ENCODE data around the gene RAB1B.

The RAB1B gene

GRCh38 chr11:66289548-66290329 lies 21.3 kb downstream of the RAB1B start:
- Mint-ChIP-seq H3K36me3 (ENCODE audit: low read depth) (no peaks in the 10 kb centered on the region), H3K4me3 (peak overlapping the region; percentile 94)

GRCh38 chr11:66290330-66290621 lies 21.8 kb downstream of the RAB1B start:
- ATAC-seq (no peak), DNase-seq (no peak)
- Mint-ChIP-seq H3K27ac (no peak overlapping the region), H3K27me3 (peaks cover 19% of the 10 kb centered on the region), H3K9me3 (no peaks in the 10 kb centered on the region), H3K4me1 (peaks cover 39% of the 10 kb centered on the region), H3K36me3 (ENCODE audit: low read depth) (no peaks in the 10 kb centered on the region), H3K4me3 (peak overlapping the region; percentile 94)

More at GRCh38 chr11:66289548-66290329, 21.3 kb downstream of the RAB1B start:
- peaks cover 19% of the 10 kb centered on the region for H3K27me3 Mint-ChIP-seq
- ATAC-seq (peak; percentile 71), DNase-seq (peak; percentile 86)
- H3K4me1 Mint-ChIP-seq: peaks cover 39% of the 10 kb centered on the region
- H3K9me3 Mint-ChIP-seq: no peaks in the 10 kb centered on the region
- peak overlapping the region; percentile 94 for H3K27ac Mint-ChIP-seq

- Mint-ChIP-seq H3K4me1 (peaks cover 39% of the 10 kb centered on the region), H3K9me3 (no peaks in the 10 kb centered on the region), H3K36me3 (ENCODE audit: low read depth) (no peaks in the 10 kb centered on the region), H3K27ac (no peak overlapping the region), H3K27me3 (peaks cover 19% of the 10 kb centered on the region), H3K4me3 (peak overlapping the region; percentile 94)
- ATAC-seq (no peak), DNase-seq (no peak)
Measured at GRCh38 chr11:66291303-66291705, 22.9 kb downstream of the RAB1B start.

DNA sequence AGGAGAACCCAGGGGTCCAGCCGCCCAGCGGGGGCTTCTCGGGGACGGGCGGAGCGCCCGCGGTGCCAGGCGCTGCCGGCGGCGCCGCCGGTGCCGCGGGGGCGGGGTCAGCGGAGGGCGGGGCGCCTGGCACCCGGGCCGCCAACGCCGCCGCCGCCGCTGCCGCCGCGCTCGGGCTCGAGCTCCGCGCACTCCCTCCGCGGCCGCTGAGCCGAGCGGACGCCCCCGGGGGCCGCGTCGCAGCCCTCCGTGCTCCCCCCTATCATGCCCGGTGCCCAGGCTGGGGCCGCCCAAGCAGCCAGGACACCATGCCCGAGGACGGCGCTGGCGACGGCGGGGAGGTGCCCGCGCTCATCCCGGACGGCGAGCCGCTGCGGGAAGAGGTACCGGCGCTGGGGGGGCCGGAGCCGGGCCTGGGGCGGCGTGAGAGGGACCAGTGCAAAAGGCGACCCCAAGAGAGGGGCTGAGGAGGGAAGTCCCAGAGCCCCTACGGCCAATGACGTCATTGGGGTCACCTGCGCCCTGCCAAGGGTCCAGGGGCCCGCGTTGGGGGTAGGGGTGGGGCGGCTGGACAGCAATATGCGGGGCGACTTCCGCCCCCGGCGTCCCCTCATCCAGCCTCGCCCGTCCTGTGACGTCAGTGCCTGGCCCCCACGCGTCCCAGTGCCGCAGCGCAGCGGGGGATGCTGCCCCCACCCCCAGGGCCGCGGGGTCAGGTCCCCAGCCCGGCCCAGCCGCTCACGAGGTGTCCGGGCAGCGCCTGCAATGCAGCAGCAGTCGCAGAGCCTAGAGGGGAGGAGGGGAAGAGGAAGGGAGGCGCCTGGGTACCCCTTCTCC lies 23.5 kb downstream of the RAB1B start, which contains the start of gene TMEM151A:
TSS of gene TMEM151A (plus strand) at position 189 of the 837 bp plus-strand sequence. CDS start at position 309, 120 bp downstream.
- Mint-ChIP-seq H3K4me3 (peak within 1 kb of the TSS; percentile 94), H3K36me3 (ENCODE audit: low read depth) (no peaks in the 10 kb centered on the region), H3K9me3 (no peaks in the 10 kb centered on the region), H3K27ac (peak within 1 kb of the TSS; percentile 12), H3K4me1 (peaks cover 36% of the 10 kb centered on the region), H3K27me3 (peaks cover 19% of the 10 kb centered on the region)
- ATAC-seq (no peak), DNase-seq (no peak)

DNA sequence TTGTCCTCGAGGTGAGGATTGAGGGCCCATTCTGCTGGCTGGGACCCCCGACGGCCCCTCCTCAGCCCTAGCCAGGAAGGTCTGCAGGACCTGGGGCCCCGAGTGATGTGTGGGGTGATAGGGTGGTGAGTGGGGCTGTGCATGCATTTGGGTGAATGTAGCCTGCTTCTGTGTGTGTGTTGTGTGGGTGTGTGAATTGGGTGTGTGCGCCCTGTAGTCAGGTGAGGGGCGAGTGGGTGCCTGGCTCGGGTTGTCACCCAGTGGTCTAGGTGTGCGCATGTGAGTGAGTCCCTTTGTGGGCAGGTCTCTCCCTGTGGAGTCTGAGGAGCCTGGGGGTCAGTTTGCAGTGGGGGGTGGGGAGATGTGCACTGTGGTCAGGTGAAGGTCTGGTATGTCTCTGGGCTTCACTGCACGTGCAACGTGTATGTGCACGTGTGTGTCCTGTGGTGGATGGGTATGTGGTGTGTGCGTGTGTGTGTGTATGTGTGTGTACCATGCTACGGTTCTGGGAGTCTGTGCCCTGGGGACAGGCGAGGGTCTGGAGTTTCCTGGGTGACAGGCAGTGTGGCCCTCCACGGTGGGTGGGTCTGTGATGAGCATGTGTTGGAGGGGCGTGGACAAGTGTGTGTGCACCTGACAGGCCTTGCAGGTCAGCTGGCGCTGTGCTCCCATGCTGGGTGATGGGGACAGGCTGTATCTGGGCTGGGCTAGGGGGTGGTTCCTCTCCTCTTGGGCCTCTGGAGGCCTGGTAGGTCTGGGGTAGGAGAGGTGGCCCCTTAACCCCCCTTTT lies 24.3 kb downstream of the RAB1B start:
- H3K27ac Mint-ChIP-seq: peak overlapping the region; percentile 12
- H3K36me3 Mint-ChIP-seq (ENCODE audit: low read depth): no peaks in the 10 kb centered on the region
- no peaks in the 10 kb centered on the region for H3K9me3 Mint-ChIP-seq
- DNase-seq (no peak), ATAC-seq (no peak)
- H3K27me3 Mint-ChIP-seq: peaks cover 19% of the 10 kb centered on the region
- H3K4me3 Mint-ChIP-seq: peak overlapping the region; percentile 9
- peaks cover 30% of the 10 kb centered on the region for H3K4me1 Mint-ChIP-seq

DNA sequence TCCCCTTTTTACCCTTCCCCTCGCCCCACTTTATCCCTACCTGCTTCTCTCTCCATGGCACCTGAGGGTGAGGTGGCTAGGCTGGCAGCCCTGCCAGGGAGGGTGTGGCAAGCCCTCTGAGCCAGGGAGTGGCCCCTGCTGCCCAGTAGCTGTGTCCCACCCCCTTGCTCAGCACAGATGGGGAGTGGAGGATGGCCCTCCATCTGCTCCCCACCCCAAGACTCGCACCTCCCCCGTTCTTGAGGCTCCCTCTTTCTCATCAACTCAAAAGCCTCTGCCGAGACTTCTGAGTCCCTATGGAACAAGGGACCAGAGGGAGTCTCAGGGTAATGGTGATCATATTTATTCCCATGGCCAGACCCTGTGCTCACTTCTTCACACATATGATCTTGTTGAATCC lies 24.9 kb downstream of the RAB1B start:
- H3K36me3 Mint-ChIP-seq (ENCODE audit: low read depth): no peaks in the 10 kb centered on the region
- H3K27ac Mint-ChIP-seq: no peak overlapping the region
- H3K4me3 Mint-ChIP-seq: no peak overlapping the region
- H3K4me1 Mint-ChIP-seq: peaks cover 26% of the 10 kb centered on the region
- ATAC-seq (no peak), DNase-seq (no peak)
- H3K9me3 Mint-ChIP-seq: no peaks in the 10 kb centered on the region
- H3K27me3 Mint-ChIP-seq: peaks cover 19% of the 10 kb centered on the region

GRCh38 chr11:66293777-66294625 lies 25.6 kb downstream of the RAB1B start:
- no peak for ATAC-seq
- Mint-ChIP-seq H3K27me3 (peaks cover 19% of the 10 kb centered on the region), H3K9me3 (no peaks in the 10 kb centered on the region)

GRCh38 chr11:66294626-66295620 lies 26.5 kb downstream of the RAB1B start:
- DNase-seq (no peak), ATAC-seq (no peak)
- Mint-ChIP-seq H3K9me3 (no peaks in the 10 kb centered on the region), H3K4me3 (no peak overlapping the region), H3K4me1 (peaks cover 16% of the 10 kb centered on the region), H3K36me3 (ENCODE audit: low read depth) (no peaks in the 10 kb centered on the region), H3K27ac (no peak overlapping the region), H3K27me3 (peaks cover 19% of the 10 kb centered on the region)

More at GRCh38 chr11:66293777-66294625, 25.6 kb downstream of the RAB1B start:
- DNase-seq: no peak
- H3K4me3 Mint-ChIP-seq: no peak overlapping the region
- H3K36me3 Mint-ChIP-seq (ENCODE audit: low read depth): no peaks in the 10 kb centered on the region
- no peak overlapping the region for H3K27ac Mint-ChIP-seq
- H3K4me1 Mint-ChIP-seq: peaks cover 25% of the 10 kb centered on the region

DNA sequence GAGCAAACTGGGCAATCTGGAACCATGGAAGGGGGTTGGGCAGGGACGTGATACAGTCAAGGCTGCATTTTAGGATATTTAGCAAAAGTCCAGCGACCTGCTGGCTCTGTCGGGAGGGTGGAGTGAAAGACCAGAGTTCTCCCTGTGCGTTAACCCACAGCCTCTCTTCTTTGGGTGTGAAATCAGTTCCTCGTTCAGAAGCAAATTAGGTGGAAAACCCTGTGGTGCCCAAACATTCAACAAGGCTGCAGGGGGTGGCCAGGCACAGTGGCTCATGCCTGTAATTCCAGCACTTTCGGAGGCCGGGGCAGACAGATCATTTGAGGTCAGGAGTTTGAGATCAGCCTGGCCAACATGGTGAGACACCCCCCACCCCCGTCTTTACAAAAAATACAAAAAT lies 29.2 kb downstream of the RAB1B start:
- no peaks in the 10 kb centered on the region for H3K9me3 Mint-ChIP-seq
- peaks cover 4% of the 10 kb centered on the region for H3K4me1 Mint-ChIP-seq
- H3K27me3 Mint-ChIP-seq: peaks cover 10% of the 10 kb centered on the region
- no peak overlapping the region for H3K4me3 Mint-ChIP-seq
- ATAC-seq (no peak), DNase-seq (no peak)
- no peak overlapping the region for H3K27ac Mint-ChIP-seq
- no peaks in the 10 kb centered on the region for H3K36me3 Mint-ChIP-seq (ENCODE audit: low read depth)

DNA sequence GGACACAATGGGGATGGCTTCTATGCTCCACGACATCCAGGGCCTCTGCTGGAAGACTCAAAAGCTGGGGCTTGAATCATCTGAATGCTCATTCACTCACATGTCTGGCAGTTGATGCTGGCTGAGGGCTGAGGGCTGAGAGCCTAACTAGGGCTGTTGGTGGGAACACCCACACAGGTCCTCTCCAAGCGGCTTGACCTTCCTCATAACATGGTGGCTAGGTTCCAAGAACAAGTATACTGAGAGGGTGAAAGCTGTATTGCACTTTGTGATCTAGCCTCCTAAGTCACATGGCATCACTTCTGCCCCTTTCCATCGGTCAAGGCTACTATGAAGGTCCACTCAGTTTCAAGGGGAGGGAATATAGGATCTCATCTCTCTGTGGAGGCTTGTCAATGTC lies 30.7 kb downstream of the RAB1B start:
- no peak overlapping the region for H3K27ac Mint-ChIP-seq

DNA sequence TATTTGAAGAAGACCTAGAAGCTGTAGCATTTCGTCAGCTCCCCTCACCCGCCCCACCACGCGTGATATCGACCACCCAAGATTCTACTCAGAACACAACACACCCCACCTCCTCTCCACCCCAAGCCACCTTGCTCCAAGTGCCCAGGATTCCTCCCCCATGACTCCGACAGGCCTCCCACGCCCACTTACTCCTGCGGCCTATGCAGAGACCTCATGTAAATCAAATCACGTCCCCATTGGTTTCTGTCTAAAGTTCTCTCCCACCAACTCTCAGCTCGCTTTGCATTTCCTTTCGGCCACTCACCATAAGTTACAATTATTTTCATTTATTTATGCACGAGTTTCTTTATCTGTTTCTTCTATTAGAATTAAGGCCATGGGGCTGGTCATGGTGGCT lies 34.2 kb downstream of the RAB1B start:
- Mint-ChIP-seq H3K27me3 (no peaks in the 10 kb centered on the region), H3K4me1 (no peaks in the 10 kb centered on the region), H3K9me3 (no peaks in the 10 kb centered on the region), H3K27ac (no peak overlapping the region), H3K36me3 (ENCODE audit: low read depth) (no peaks in the 10 kb centered on the region), H3K4me3 (no peak overlapping the region)
- ATAC-seq (no peak), DNase-seq (no peak)

More for the DNA sequence above, 30.7 kb downstream of the RAB1B start:
- Mint-ChIP-seq H3K36me3 (ENCODE audit: low read depth) (no peaks in the 10 kb centered on the region), H3K9me3 (no peaks in the 10 kb centered on the region), H3K4me3 (no peak overlapping the region), H3K4me1 (no peaks in the 10 kb centered on the region), H3K27me3 (no peaks in the 10 kb centered on the region)
- DNase-seq (no peak), ATAC-seq (no peak)

- no peaks in the 10 kb centered on the region for H3K9me3 Mint-ChIP-seq
- H3K4me3 Mint-ChIP-seq: no peak overlapping the region
- ATAC-seq (no peak), DNase-seq (no peak)
- H3K27ac Mint-ChIP-seq: no peak overlapping the region
- H3K4me1 Mint-ChIP-seq: peaks cover 22% of the 10 kb centered on the region
- no peaks in the 10 kb centered on the region for H3K27me3 Mint-ChIP-seq
- no peaks in the 10 kb centered on the region for H3K36me3 Mint-ChIP-seq (ENCODE audit: low read depth)
Measured at GRCh38 chr11:66309475-66309874, 41.0 kb downstream of the RAB1B start.

GRCh38 chr11:66310324-66310723 lies 41.9 kb downstream of the RAB1B start:
- Mint-ChIP-seq H3K4me1 (peaks cover 29% of the 10 kb centered on the region), H3K9me3 (no peaks in the 10 kb centered on the region), H3K36me3 (ENCODE audit: low read depth) (peaks cover under 1% of the 10 kb centered on the region), H3K27me3 (no peaks in the 10 kb centered on the region), H3K27ac (no peak overlapping the region), H3K4me3 (no peak overlapping the region)
- ATAC-seq (no peak), DNase-seq (no peak)

Data from activated naive CD8-positive, alpha-beta T cell treated with anti-CD3 and anti-CD28 coated beads, Interleukin-2, amount 50 U/mL, for 24 hours (primary cell).